ENCODE data around the gene RIPPLY3.

The RIPPLY3 gene

GRCh38 chr21:37006486-37007291 lies at the start of gene RIPPLY3:
TSS of gene RIPPLY3 (plus strand) at chr21:37006702. CDS start at chr21:37006773, 71 bp downstream.
- DNase-seq: peak; percentile 14

- DNase-seq: no peak
Observed at GRCh38 chr21:36959020-36959835, 47.3 kb upstream of the RIPPLY3 start.

- no peak for DNase-seq
Observed at GRCh38 chr21:36960676-36961284, 45.7 kb upstream of the RIPPLY3 start.

GRCh38 chr21:36962098-36962780 lies 44.3 kb upstream of the RIPPLY3 start:
- no peak for DNase-seq

- no peak for DNase-seq
Observed at GRCh38 chr21:36964398-36964797, 42.1 kb upstream of the RIPPLY3 start.

- DNase-seq: no peak
Observed at GRCh38 chr21:36964827-36965719, 41.4 kb upstream of the RIPPLY3 start.

- DNase-seq: no peak
Observed at GRCh38 chr21:36965720-36966065, 40.8 kb upstream of the RIPPLY3 start.

GRCh38 chr21:36966066-36966820 lies 40.3 kb upstream of the RIPPLY3 start, which contains the start of gene HLCS:
TSS of gene HLCS (minus strand) at chr21:36966669. CDS start at chr21:36966638, 31 bp downstream.
- peak; percentile 76 for DNase-seq

- peak; percentile 29 for DNase-seq
Observed at GRCh38 chr21:36966821-36967768, 39.4 kb upstream of the RIPPLY3 start.

GRCh38 chr21:36968414-36968813 lies 38.1 kb upstream of the RIPPLY3 start:
- no peak for DNase-seq

GRCh38 chr21:36968976-36969375 lies 37.5 kb upstream of the RIPPLY3 start:
- DNase-seq: no peak

GRCh38 chr21:36973986-36974850 lies 32.3 kb upstream of the RIPPLY3 start:
- no peak for DNase-seq

GRCh38 chr21:36974851-36975192 lies 31.7 kb upstream of the RIPPLY3 start:
- DNase-seq: no peak

- DNase-seq: no peak
Observed at GRCh38 chr21:36976228-36976861, 30.2 kb upstream of the RIPPLY3 start.

- DNase-seq: peak; percentile 48
Observed at GRCh38 chr21:36976882-36977651, 29.4 kb upstream of the RIPPLY3 start.

GRCh38 chr21:36980280-36981048 lies 26.0 kb upstream of the RIPPLY3 start:
- peak; percentile 50 for DNase-seq

GRCh38 chr21:36981049-36981391 lies 25.5 kb upstream of the RIPPLY3 start:
- peak; percentile 36 for DNase-seq

Data from NCI-H2171 treated with DMSO at 0.1 percent for 48 hours (cell line).